22Rv1 (cell line): ENCODE measurements around the gene NAA11.
"Not testable (repeated sequence)": the region's sequence is repeated elsewhere in the genome, so short reads cannot be mapped to it uniquely, and the experiment has no call there.

Experiments
- H3K27ac ChIP-seq: fragments of 450-650 bp; 2 replicates; pipeline ENCODE4 v1.5.1; 2017
- CTCF ChIP-seq: fragments of 450-650 bp; IDR thresholded peaks from 2 replicates; pipeline ENCODE4 v1.5.1; 2017; ENCODE audit warnings: mild to moderate bottlenecking
- ZFX ChIP-seq: fragments of 450-650 bp; IDR thresholded peaks from 2 replicates; pipeline ENCODE4 v1.6.1; 2017; ENCODE audit warnings: antibody characterized with exemption, borderline replicate concordance

NAA11 gene

GRCh38 chr4:79287718-79288117 lies 38.1 kb downstream of the NAA11 start:
- no peak overlapping the region for H3K27ac ChIP-seq
- TF ChIP-seq ZFX (no peak), CTCF (no peak)

DNA sequence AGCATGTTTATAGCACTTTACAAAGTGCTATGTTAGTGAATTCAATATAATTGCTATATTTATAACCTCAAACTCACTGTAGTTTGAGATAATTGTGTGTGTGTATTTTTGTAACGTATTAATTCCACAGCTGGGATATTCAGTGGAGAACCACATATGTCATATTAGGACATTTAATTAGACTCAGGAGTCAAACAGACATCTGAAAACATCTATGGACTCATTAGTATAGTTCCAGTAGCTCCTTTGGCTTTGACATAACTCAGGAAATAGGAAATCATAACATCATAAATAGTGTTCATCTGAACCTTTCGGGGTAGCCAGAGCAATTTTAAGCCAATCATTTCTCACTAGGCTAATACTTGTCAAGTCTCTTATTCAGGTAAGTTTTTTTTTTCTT lies 38.8 kb downstream of the NAA11 start:
- no peak overlapping the region for H3K27ac ChIP-seq
- no peak for TF ChIP-seq ZFX
- no peak for TF ChIP-seq CTCF

DNA sequence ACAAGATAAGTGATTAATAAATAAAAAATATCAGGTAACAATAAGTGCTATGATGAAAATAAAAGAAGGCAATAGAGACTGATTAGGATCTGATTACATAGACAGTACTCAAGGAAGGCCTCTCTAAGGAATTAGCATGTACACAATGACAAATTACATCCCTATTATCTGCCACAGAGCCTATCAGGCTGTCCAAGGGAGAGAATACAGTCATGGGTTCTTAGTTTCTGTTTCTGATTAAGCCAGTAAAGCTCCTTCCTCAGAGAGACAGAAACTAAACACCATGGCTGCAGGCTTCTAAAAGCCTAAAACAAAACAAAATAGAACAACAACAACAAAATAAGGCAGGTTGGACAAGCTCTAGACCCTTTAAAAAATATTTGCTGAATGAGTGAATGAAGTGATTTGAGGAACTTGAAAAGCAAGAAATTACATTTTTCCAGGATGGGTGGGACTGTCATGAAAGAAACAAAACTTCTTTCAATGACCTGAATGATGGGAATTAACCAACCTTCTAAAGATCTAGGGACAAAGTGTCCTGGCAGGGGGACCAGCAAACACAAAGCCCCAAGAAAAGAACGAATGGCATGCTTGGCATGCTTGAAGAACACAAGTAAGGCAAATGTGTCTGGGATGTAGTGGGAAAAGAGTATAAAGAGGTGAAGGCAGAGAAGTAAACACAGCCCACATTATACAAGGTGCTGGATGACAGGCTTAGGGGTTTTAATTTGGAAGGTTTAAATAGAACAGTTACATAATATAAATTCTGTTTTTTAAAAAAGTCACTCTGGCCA lies 44.1 kb downstream of the NAA11 start:
- TF ChIP-seq ZFX (no peak), CTCF (no peak)
- no peak overlapping the region for H3K27ac ChIP-seq

- not testable (repeated sequence) for H3K27ac ChIP-seq
Measured at GRCh38 chr4:79277467-79277866, 48.4 kb downstream of the NAA11 start.

GRCh38 chr4:79273915-79274314 lies 51.9 kb downstream of the NAA11 start:
- TF ChIP-seq ZFX (no peak), CTCF (no peak)
- H3K27ac ChIP-seq, result no peak overlapping the region

DNA sequence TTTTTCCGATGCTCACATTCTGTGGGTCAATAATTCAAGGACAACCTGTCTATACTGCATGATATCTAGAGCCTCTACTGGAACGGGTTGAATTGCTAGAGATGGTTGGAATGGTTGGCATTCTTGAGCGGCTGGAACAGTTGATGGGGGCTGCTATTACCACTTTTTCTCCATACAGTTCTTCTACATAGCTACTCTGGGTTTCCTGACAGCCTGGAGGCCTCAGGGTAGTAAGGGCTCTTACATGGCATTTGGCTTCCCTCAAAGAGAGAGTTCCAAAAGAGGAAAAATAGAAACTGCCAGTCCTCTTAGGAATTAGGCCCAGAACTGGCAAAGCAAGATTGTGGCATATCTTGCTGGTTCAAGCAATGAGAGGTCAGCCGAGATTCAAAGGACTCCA lies 53.1 kb downstream of the NAA11 start:
- TF ChIP-seq ZFX (no peak), CTCF (no peak)
- no peak overlapping the region for H3K27ac ChIP-seq

GRCh38 chr4:79272126-79272525 lies 53.7 kb downstream of the NAA11 start:
- H3K27ac ChIP-seq, result no peak overlapping the region
- TF ChIP-seq CTCF (no peak), ZFX (no peak)

- TF ChIP-seq CTCF (no peak), ZFX (no peak)
- no peak overlapping the region for H3K27ac ChIP-seq
Measured at GRCh38 chr4:79267671-79268070, 58.2 kb downstream of the NAA11 start.
